Fibroblast of lung (primary cell): ENCODE data around the gene SRPK1.
"Not testable (repeated sequence)": the region's sequence is repeated elsewhere in the genome, so short reads cannot be mapped to it uniquely, and the experiment has no call there.

ENCODE experiments used
- EZH2 ChIP-seq: IDR thresholded peaks from 2 replicates; pipeline ENCODE4 v1.5.1; 2012; ENCODE audit warnings: low read length, control low read depth, mild to moderate bottlenecking; ENCODE audit errors: missing control alignments
- TF ChIP-seq, protein P1 (sequence below), 2 donors: IDR thresholded peaks in 1 of 2; conservative IDR thresholded peaks in 1 of 2; 1 replicate in 1 of 2; 2 replicates in 1 of 2; pipeline ENCODE4 v1.5.1; 2011 to 2012; ENCODE audit warnings: low read length in 2 of 2, control low read depth in 1 of 2, inconsistent platforms in 1 of 2, low read depth in 1 of 2, mild to moderate bottlenecking in 1 of 2

DNA sequence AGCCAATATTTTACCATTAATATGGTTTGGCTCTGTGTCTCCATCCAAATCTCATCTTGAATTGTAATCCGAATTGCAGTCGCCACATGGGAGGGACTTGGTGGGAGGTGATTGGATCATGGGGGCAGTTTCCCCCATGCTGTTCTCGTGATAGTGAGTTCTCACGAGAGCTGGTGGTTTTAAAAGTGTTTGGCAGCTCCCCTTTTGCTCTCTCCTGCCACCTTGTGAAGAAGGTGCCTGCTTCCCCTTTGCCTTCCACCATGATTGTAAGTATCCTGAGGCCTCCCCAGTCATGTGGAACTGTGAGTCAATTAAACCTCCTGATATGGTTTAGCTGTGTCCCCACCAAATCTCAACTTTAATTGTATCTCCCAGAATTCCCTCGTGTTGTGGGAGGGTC lies 18.4 kb upstream of the SRPK1 start:
- TF ChIP-seq, protein P1, sequence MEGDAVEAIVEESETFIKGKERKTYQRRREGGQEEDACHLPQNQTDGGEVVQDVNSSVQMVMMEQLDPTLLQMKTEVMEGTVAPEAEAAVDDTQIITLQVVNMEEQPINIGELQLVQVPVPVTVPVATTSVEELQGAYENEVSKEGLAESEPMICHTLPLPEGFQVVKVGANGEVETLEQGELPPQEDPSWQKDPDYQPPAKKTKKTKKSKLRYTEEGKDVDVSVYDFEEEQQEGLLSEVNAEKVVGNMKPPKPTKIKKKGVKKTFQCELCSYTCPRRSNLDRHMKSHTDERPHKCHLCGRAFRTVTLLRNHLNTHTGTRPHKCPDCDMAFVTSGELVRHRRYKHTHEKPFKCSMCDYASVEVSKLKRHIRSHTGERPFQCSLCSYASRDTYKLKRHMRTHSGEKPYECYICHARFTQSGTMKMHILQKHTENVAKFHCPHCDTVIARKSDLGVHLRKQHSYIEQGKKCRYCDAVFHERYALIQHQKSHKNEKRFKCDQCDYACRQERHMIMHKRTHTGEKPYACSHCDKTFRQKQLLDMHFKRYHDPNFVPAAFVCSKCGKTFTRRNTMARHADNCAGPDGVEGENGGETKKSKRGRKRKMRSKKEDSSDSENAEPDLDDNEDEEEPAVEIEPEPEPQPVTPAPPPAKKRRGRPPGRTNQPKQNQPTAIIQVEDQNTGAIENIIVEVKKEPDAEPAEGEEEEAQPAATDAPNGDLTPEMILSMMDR (conservative IDR thresholded peaks at IDR 0.05 in 1 of 2, IDR thresholded peaks at IDR 0.05 in 1 of 2; ENCODE audit: low read depth in 1 of 2, low read length in 2 of 2), result not testable (repeated sequence)
- not testable (repeated sequence) for TF ChIP-seq EZH2
